OCI-LY3 (cell line): Measurements from ENCODE around the gene LPAR2.

ENCODE experiments used
- EZH2phosphoT487 ChIP-seq: fragments of 200-600 bp; shearing (Covaris generic); IDR thresholded peaks from 2 replicates; pipeline ENCODE4 v1.6.1; 2018; ENCODE audit warnings: antibody characterized with exemption, mixed run types, low read depth
- TF ChIP-seq, protein P1 (sequence below): fragments of 200-600, 300-600 bp; sonication (generic); IDR thresholded peaks from 2 replicates; pipeline ENCODE4 v1.5.1; 2014; ENCODE audit warnings: antibody characterized with exemption, low read length, low read depth

GRCh38 chr19:19652482-19653295, 24.7 kb upstream of the LPAR2 start:
- TF ChIP-seq, protein P1, sequence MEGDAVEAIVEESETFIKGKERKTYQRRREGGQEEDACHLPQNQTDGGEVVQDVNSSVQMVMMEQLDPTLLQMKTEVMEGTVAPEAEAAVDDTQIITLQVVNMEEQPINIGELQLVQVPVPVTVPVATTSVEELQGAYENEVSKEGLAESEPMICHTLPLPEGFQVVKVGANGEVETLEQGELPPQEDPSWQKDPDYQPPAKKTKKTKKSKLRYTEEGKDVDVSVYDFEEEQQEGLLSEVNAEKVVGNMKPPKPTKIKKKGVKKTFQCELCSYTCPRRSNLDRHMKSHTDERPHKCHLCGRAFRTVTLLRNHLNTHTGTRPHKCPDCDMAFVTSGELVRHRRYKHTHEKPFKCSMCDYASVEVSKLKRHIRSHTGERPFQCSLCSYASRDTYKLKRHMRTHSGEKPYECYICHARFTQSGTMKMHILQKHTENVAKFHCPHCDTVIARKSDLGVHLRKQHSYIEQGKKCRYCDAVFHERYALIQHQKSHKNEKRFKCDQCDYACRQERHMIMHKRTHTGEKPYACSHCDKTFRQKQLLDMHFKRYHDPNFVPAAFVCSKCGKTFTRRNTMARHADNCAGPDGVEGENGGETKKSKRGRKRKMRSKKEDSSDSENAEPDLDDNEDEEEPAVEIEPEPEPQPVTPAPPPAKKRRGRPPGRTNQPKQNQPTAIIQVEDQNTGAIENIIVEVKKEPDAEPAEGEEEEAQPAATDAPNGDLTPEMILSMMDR = no peak
- no peak for TF ChIP-seq EZH2phosphoT487
